ENCODE data around the gene LPCAT2.
A peak's percentile ranks its signal among the peaks of the same experiment; 100 is the strongest.
"Not testable (repeated sequence)": the region's sequence is repeated elsewhere in the genome, so short reads cannot be mapped to it uniquely, and the experiment has no call there.

Gene LPCAT2

GRCh38 chr16:55571191-55571897, 62.5 kb downstream of the LPCAT2 start:
- no peak overlapping the region for H3K4me3 ChIP-seq
- peak overlapping the region in 2 of 21 experiments; percentile 23 to 80 for H3K27ac ChIP-seq

DNA sequence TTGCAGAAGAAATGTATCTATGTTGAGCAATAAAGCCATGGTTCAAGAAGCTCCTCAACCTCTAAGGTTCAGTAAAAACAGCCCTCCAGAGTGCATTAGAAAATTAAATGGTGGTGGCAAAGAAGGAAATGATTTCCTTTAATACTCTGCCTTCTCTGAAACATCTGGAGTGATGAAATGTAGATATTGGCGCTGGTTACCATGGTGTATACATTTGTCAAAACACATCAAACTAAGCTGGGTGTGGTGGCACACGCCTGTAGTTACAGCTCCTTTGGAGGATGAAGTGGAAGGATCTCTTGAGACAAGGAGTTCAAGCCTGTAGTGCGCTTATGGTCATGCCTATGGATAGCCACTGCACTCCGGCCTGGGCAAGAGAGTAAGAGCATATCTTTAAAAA, 63.6 kb downstream of the LPCAT2 start:
- H3K27ac ChIP-seq = peak overlapping the region in 3 of 21 experiments; percentile 0 to 30 (median 13)
- no peak overlapping the region for H3K4me3 ChIP-seq

DNA sequence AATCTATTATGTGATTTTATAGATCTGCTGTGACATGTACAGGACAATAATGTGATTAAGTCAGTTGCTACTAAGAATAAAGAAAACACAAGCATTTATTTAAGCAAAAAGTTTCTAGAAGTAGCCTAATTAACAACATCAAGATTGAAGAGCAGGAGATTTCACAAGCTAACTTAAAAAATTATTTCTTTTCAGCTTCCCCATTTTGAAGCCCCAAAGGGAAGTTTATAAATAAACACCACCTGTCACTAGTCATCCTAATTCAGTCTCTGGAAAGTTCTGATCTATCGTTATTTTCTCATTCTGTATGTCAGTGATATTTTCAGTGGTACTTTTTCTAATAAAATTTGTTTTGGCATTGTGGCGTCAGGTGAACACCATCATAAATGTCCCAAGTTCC, 65.9 kb downstream of the LPCAT2 start:
- no peak overlapping the region for H3K27ac ChIP-seq
- no peak overlapping the region for H3K4me3 ChIP-seq

GRCh38 chr16:55575496-55575895, 66.6 kb downstream of the LPCAT2 start:
- no peak overlapping the region for H3K4me3 ChIP-seq
- H3K27ac ChIP-seq = no peak overlapping the region

DNA sequence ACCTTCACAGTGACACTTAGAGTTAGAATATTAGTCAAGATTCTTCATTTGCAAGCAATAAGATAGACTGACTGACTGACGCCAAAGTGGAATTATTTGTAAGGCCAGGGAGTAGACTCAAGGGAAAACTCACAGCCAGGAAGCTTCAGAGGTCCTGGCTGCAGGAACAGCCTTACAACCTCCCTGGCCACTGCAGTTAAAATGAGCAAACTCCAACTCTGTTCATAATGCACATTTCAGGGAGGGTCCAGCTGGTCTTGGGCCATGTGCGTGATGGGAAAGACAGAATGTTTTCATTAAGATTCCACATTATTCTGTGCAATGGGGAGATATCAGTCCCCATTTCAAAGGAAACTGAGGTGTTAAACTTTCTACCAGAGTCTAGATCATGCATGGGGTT, 67.5 kb downstream of the LPCAT2 start:
- H3K27ac ChIP-seq = no peak overlapping the region

DNA sequence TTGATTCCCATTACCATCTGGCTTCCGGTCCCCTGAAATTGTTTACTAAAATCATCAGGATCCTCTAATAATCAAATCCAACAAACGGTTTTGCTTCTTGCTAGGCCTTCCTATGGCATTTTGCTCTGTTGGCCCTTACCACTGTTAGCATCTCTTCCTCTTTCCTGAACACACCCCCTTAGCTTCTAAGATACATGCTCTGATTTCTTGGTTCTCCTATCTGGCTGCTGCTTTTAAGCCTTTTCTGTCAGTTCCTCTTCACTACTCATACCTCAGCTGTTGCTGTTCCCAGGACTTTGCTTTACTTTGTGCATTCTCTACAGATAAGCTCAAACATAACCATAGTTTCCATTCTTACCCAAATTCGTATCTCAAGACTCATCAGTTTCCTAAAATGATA, 69.0 kb downstream of the LPCAT2 start:
- Histone ChIP-seq H3K27ac (no peak overlapping the region), H3K4me3 (no peak overlapping the region)

More for the DNA sequence above, 67.5 kb downstream of the LPCAT2 start:
- no peak overlapping the region for H3K4me3 ChIP-seq

DNA sequence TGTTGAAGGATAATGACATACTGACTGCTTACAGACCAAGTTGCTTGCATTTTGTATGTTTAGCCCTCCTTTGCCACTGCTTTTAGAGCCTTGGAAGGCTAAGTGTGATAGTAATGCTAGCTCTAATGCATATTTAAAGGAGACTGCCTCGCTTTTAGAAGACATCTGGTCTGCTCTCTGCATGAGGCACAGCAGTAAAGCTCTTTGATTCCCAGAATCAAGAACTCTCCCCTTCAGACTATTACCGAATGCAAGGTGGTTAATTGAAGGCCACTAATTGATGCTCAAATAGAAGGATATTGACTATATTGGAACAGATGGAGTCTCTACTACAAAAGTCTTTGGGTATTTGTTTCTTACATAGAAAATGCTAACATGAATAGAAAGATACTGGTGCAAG, 76.8 kb downstream of the LPCAT2 start:
- H3K4me3 ChIP-seq = no peak overlapping the region

DNA sequence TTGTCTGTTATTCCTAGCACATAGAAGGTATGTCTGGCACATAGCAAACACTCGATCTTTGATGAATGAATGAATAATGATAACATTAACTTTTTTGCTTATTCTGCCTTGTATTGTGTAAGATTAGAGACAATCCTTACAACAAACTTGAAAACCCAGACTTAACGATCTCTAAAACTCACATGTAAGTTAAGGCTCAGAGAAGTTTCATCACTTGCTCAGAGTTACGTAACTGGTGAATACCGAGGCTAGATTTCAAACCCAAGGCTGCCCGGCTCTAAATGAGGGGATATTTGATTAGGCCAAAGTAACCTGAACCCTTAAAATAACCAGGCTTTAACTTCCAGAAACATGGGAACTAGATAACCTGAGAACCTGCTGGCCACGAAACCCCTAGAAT, 79.9 kb downstream of the LPCAT2 start:
- H3K4me3 ChIP-seq = no peak overlapping the region
- H3K27ac ChIP-seq = no peak overlapping the region

More for the DNA sequence above, 76.8 kb downstream of the LPCAT2 start:
- no peak overlapping the region for H3K27ac ChIP-seq

- H3K27ac ChIP-seq = no peak overlapping the region
- H3K4me3 ChIP-seq = no peak overlapping the region
Measured at GRCh38 chr16:55592306-55592705, 83.4 kb downstream of the LPCAT2 start.

GRCh38 chr16:55597928-55598327, 89.1 kb downstream of the LPCAT2 start:
- no peak overlapping the region for H3K4me3 ChIP-seq
- H3K27ac ChIP-seq = no peak overlapping the region

GRCh38 chr16:55605754-55606336, 97.0 kb downstream of the LPCAT2 start:
- no peak overlapping the region for H3K4me3 ChIP-seq
- H3K27ac ChIP-seq = no peak overlapping the region

DNA sequence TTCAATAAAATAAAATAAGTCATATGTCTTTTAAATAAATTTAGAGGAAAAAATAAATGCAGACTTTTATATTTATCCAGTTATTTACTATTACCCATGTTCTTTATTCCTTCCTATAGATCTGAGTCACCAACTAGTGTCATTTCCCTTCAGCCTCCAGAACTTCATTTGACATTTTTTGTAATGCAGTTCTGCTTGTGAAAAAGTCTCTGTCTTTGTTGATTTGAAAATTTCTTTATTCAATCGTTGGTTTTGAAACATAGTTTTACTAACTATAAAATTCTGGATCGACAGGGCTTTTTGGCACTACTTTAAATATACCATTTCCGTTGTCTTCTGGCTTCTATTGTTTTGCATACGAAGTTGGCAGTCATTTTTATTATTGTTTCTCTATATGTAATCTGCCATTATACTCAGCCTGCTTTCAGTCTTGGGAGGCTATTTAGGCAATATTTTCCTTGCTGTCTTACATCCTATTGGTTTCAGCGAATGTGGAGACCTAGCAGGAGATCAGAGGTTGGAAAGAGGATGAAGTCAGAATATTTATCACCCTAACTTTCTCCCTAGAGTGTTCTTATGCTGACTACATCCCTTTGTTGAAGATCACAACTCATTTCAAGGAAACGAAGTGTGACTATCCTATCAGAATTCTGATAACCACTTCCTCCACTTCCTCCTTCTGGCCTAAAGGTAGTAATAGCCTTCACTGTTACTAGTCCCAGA, 104.9 kb downstream of the LPCAT2 start:
- no peak overlapping the region for H3K4me3 ChIP-seq
- no peak overlapping the region for H3K27ac ChIP-seq

DNA sequence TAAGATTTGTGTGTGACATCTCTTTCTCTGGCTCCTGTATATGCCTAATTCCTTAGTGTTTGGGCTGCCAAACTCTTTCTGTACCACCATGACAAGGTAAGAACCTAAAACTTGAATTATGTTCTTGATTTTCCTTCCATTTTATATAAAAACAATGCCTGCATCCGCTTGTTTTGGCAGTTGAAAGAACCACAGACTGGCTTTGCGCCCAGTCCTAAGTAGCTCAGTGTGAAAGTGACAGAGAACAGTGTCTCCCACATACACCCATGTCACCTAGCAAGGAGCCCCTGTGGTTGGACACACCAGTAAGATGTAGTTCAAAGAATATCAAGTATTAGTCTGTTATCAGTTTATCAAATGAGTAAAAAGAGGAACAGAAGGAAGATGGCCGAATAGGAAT, 106.2 kb downstream of the LPCAT2 start:
- no peak overlapping the region for H3K27ac ChIP-seq

DNA sequence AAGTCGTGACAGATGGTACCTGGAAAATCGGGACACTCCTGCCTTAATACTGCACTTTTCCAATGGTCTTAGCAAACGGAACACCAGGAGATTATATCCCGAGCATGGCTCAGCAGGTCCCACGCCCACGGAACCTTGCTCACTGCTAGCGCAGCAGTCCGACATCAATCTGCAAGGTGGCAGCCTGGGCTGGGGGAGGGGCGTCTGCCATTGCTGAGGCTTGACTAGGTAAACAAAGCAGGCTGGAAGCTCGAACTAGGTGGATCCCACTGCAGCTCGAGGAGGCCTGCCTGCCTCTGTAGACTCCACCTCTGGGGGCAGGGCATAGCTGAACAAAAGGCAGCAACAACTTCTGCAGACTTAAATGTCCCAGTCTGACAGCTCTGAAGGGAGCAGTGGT, 106.8 kb downstream of the LPCAT2 start:
- H3K4me3 ChIP-seq, H3K27ac ChIP-seq: not testable (repeated sequence)

More for the DNA sequence above, 106.2 kb downstream of the LPCAT2 start:
- no peak overlapping the region for H3K4me3 ChIP-seq

- Histone ChIP-seq H3K27ac (no peak overlapping the region), H3K4me3 (no peak overlapping the region)
Measured at GRCh38 chr16:55621771-55622170, 112.9 kb downstream of the LPCAT2 start.

GRCh38 chr16:55622272-55622671, 113.4 kb downstream of the LPCAT2 start:
- H3K4me3 ChIP-seq = no peak overlapping the region

DNA sequence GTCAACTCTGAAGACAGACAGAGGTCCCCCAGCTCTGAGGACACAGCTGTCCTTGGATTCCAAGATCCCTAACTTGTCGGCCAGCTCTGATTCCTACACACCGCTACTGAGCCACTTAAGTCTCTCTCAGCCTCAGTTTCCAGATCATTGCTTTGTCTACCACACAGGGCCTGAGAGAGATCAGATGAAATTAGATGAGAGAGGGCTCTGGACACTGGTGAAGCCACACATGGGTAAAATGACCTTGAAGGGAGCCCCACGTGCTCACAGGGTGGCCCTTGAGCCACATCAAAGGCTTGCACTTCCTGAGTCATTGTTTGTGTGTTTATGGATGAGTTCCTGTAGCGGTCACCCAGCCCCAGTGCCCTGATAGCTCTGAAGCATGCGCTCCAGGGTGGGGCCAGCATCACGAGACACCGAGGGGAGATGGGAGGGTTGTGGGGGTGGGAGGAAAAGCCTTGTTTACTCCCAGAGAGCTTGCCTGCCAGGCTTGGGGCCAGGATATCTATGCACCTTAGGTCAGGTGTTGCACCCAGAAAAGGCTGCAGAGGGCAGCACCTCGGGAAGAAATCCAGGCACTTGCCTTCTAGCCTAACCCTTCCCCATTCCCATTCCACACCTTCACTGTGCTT, 114.2 kb downstream of the LPCAT2 start:
- H3K4me3 ChIP-seq = no peak overlapping the region
- no peak overlapping the region for H3K27ac ChIP-seq

More at GRCh38 chr16:55622272-55622671, 113.4 kb downstream of the LPCAT2 start:
- no peak overlapping the region for H3K27ac ChIP-seq

DNA sequence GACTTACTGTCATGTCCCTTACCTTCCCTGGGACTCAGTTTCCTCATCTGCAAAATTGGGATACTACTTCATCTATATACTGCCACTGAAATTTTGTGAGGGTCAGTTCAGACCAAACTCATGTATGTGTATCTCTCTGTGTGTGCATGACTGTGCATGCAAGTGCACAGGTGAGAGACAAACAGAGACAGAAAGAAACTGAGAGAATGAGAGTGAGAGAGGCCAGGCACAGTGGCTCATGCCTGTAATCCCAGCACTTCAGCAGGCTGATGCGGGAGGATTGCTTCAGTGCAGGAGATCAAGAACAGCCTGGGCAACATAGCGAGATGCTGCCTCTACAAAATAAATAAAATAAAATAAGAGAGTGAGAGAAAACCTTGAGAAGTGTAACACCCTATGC, 114.8 kb downstream of the LPCAT2 start:
- Histone ChIP-seq H3K27ac (no peak overlapping the region), H3K4me3 (no peak overlapping the region)

- Histone ChIP-seq H3K4me3 (no peak overlapping the region), H3K27ac (no peak overlapping the region)
Measured at GRCh38 chr16:55624696-55625095, 115.8 kb downstream of the LPCAT2 start.

DNA sequence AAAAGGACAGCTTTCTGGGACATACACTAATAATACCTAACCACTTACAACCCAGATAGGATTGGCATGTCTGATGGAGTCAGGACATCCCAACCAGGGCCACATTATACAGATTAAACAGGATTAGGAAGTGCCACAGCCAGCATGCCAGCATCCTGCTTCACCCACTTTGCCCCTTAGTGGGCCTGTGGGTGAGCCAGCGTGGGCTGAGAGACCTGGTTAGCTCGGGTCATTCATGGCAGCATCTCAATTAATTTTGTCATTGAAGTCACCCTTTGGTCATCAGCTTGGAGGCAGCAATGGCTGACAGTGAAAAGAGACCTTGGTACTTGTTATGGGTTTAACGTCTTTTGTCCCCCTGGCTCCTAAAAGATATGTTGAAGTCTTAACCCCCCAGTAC, 117.0 kb downstream of the LPCAT2 start:
- Histone ChIP-seq H3K4me3 (no peak overlapping the region), H3K27ac (no peak overlapping the region)

All from skin epidermis (tissue), 12 donors.